MM.1S (cell line): ENCODE results near the gene SEPTIN10.

Experiments
- DNase-seq: peaks from one replicate; pipeline ENCODE4 v3.0.0-alpha.2; 2015
- H2AFZ ChIP-seq: fragments of 300-600 bp; sonication (generic); 2 replicates; pipeline ENCODE4 v1.6.0; 2016; ENCODE audit warnings: antibody characterized with exemption, low read length
- H3F3A ChIP-seq: fragments of 300-600 bp; sonication (generic); 2 replicates; pipeline ENCODE4 v1.6.1; 2016; ENCODE audit warnings: mild to moderate bottlenecking, antibody characterized with exemption, low read length, moderate library complexity, mixed read lengths; ENCODE audit not compliant: insufficient read depth
- H3K27ac ChIP-seq: fragments of 300-600 bp; sonication (generic); 2 replicates; pipeline ENCODE4 v1.5.1; 2016; ENCODE audit warnings: mild to moderate bottlenecking, low read length
- H3K27me3 ChIP-seq: fragments of 300-600 bp; sonication (generic); replicated peaks from 2 replicates; pipeline ENCODE4 v1.6.0; 2016; ENCODE audit warnings: low read length; ENCODE audit not compliant: insufficient read depth
- H3K36me3 ChIP-seq: fragments of 300-600 bp; sonication (generic); replicated peaks from 2 replicates; pipeline ENCODE4 v1.6.1; 2016; ENCODE audit warnings: mild to moderate bottlenecking, low read length, mixed read lengths; ENCODE audit not compliant: insufficient read depth
- H3K4me1 ChIP-seq: fragments of 300-600 bp; sonication (generic); 2 replicates; pipeline ENCODE4 v1.6.1; 2016; ENCODE audit warnings: low read length, mixed read lengths
- H3K4me2 ChIP-seq: fragments of 300-600 bp; sonication (generic); 2 replicates; pipeline ENCODE4 v1.6.0; 2016; ENCODE audit warnings: low read depth, low read length
- H3K4me3 ChIP-seq: fragments of 300-600 bp; sonication (generic); 2 replicates; pipeline ENCODE4 v1.5.1; 2016; ENCODE audit warnings: low read length, mixed read lengths
- H3K79me2 ChIP-seq: fragments of 300-600 bp; sonication (generic); 2 replicates; pipeline ENCODE4 v1.6.1; 2016; ENCODE audit warnings: mixed run types, low read length, mixed read lengths
- H3K9ac ChIP-seq: fragments of 300-600 bp; sonication (generic); 2 replicates; pipeline ENCODE4 v1.6.1; 2016; ENCODE audit warnings: low read length, mixed read lengths
- H3K9me2 ChIP-seq: fragments of 300-600 bp; sonication (generic); replicated peaks from 2 replicates; pipeline ENCODE4 v1.6.1; 2016; ENCODE audit warnings: mild to moderate bottlenecking, low read length, mixed read lengths; ENCODE audit not compliant: insufficient read depth
- H3K9me3 ChIP-seq: fragments of 300-600 bp; sonication (generic); replicated peaks from 2 replicates; pipeline ENCODE4 v1.6.1; 2016; ENCODE audit warnings: mild to moderate bottlenecking, low read length, mixed read lengths; ENCODE audit not compliant: insufficient read depth
- H4K20me1 ChIP-seq: fragments of 300-600 bp; sonication (generic); 2 replicates; pipeline ENCODE4 v1.6.1; 2016; ENCODE audit warnings: mild to moderate bottlenecking, low read length, moderate library complexity, mixed read lengths; ENCODE audit not compliant: insufficient read depth
- CTCF ChIP-seq: fragments of 300-600 bp; sonication (generic); IDR thresholded peaks from 2 replicates; pipeline ENCODE4 v1.5.1; 2016; ENCODE audit warnings: antibody characterized with exemption, low read length, mixed read lengths
- EZH2 ChIP-seq: fragments of 300-600 bp; sonication (generic); optimal IDR thresholded peaks from 2 replicates; pipeline ENCODE3; 2017; ENCODE audit warnings: low read depth, mild to moderate bottlenecking, antibody characterized with exemption, low read length, mixed read lengths
- EZH2phosphoT487 ChIP-seq: fragments of 300-600 bp; sonication (generic); IDR thresholded peaks from 2 replicates; pipeline ENCODE4 v1.6.1; 2018; ENCODE audit warnings: antibody characterized with exemption, low read length

Gene SEPTIN10

GRCh38 chr2:109527079-109527478 lies 86.7 kb downstream of the SEPTIN10 start:
- H3K4me1 ChIP-seq, result no peaks in the 10 kb centered on the region
- H3K79me2 ChIP-seq, result no peaks in the 10 kb centered on the region
- no peak overlapping the region for H3K4me3 ChIP-seq
- no peaks in the 10 kb centered on the region for H3K27me3 ChIP-seq
- no peak for TF ChIP-seq EZH2phosphoT487
- TF ChIP-seq EZH2, result no peak
- no peak for TF ChIP-seq CTCF
- H3K9me2 ChIP-seq, result no peaks in the 10 kb centered on the region
- no peak for DNase-seq
- no peaks in the 10 kb centered on the region for H3K9me3 ChIP-seq
- no peak overlapping the region for H2AFZ ChIP-seq
- no peaks in the 10 kb centered on the region for H3K36me3 ChIP-seq
- H3F3A ChIP-seq, result no peaks in the 10 kb centered on the region
- H3K9ac ChIP-seq, result no peak overlapping the region
- H3K27ac ChIP-seq, result no peak overlapping the region
- no peaks in the 10 kb centered on the region for H4K20me1 ChIP-seq
- H3K4me2 ChIP-seq, result no peak overlapping the region

- Histone ChIP-seq H3K27me3 (no peaks in the 10 kb centered on the region), H3K4me1 (no peaks in the 10 kb centered on the region)
- DNase-seq, result no peak
These were observed 87.3 kb downstream of the SEPTIN10 start for GRCh38 chr2:109526442-109526970.

GRCh38 chr2:109525836-109526235 lies 87.9 kb downstream of the SEPTIN10 start:
- Histone ChIP-seq H3K79me2 (no peaks in the 10 kb centered on the region), H3K27ac (no peak overlapping the region), H3K9me2 (no peaks in the 10 kb centered on the region), H3K4me3 (no peak overlapping the region), H3K4me2 (no peak overlapping the region), H3K36me3 (no peaks in the 10 kb centered on the region), H3K9ac (no peak overlapping the region), H3K9me3 (no peaks in the 10 kb centered on the region), H3K27me3 (no peaks in the 10 kb centered on the region), H4K20me1 (no peaks in the 10 kb centered on the region), H3F3A (no peaks in the 10 kb centered on the region), H3K4me1 (no peaks in the 10 kb centered on the region), H2AFZ (no peak overlapping the region)
- TF ChIP-seq CTCF (no peak), EZH2 (no peak), EZH2phosphoT487 (no peak)
- DNase-seq, result no peak

More at GRCh38 chr2:109526442-109526970, 87.3 kb downstream of the SEPTIN10 start:
- Histone ChIP-seq H3K4me3 (no peak overlapping the region), H3K9me2 (no peaks in the 10 kb centered on the region), H3K9me3 (no peaks in the 10 kb centered on the region), H3F3A (no peaks in the 10 kb centered on the region), H2AFZ (no peak overlapping the region), H3K9ac (no peak overlapping the region), H3K4me2 (no peak overlapping the region), H4K20me1 (no peaks in the 10 kb centered on the region), H3K36me3 (no peaks in the 10 kb centered on the region), H3K27ac (no peak overlapping the region), H3K79me2 (no peaks in the 10 kb centered on the region)
- TF ChIP-seq EZH2phosphoT487, result no peak
- no peak for TF ChIP-seq CTCF
- TF ChIP-seq EZH2, result no peak
